HepG2 (cell line): Measurements from ENCODE around the gene DCP1B. TPM values are rescaled to one million over a fixed set of nuclear protein-coding genes. Genes with fewer than 3 reads are reported as not detected.

Experiments used
- FOXO1 ChIP-seq: sonication (generic); formaldehyde crosslinking; IDR thresholded peaks from 2 replicates; pipeline ENCODE4 v1.4.0; 2020; ENCODE audit warnings: missing genetic modification reagents
- HES4 ChIP-seq: sonication (generic); formaldehyde crosslinking; IDR thresholded peaks from 2 replicates; pipeline ENCODE4 v1.9.0; 2021; ENCODE audit warnings: mild to moderate bottlenecking, missing genetic modification reagents, borderline replicate concordance
- HMG20A ChIP-seq: IDR thresholded peaks from 2 replicates; pipeline ENCODE4 v1.6.1; 2016; ENCODE audit warnings: borderline replicate concordance
- JUNB ChIP-seq: sonication (generic); formaldehyde crosslinking; IDR thresholded peaks from 2 replicates; pipeline ENCODE4 v1.8.0; 2022; ENCODE audit warnings: missing genetic modification reagents, mild to moderate bottlenecking, borderline replicate concordance
- KDM1A ChIP-seq: IDR thresholded peaks from 2 replicates; pipeline ENCODE4 v1.6.1; 2016; ENCODE audit warnings: missing compliant biosample characterization
- MTA1 ChIP-seq: sonication (generic); formaldehyde crosslinking; IDR thresholded peaks from 2 replicates; pipeline ENCODE4 v1.4.0; 2020; ENCODE audit warnings: missing genetic modification reagents, mild to moderate bottlenecking, borderline replicate concordance
- NFRKB ChIP-seq: fragments of 450-650 bp; IDR thresholded peaks from 2 replicates; pipeline ENCODE4 v1.6.1; 2017
- RAD51 ChIP-seq: fragments of 450-650 bp; IDR thresholded peaks from 2 replicates; pipeline ENCODE4 v1.6.1; 2016; ENCODE audit warnings: borderline replicate concordance
- RBFOX2 ChIP-seq: fragments of 200-400 bp; formaldehyde crosslinking; IDR thresholded peaks from 2 replicates; pipeline ENCODE4 v1.6.1; 2017; ENCODE audit warnings: low read depth, mild to moderate bottlenecking, low read length
- TARDBP ChIP-seq: sonication (generic); formaldehyde crosslinking; IDR thresholded peaks from 2 replicates; pipeline ENCODE4 v1.8.0; 2022; ENCODE audit warnings: mild to moderate bottlenecking, missing genetic modification reagents
- ZBTB3 ChIP-seq: sonication (generic); formaldehyde crosslinking; IDR thresholded peaks from 2 replicates; pipeline ENCODE4 v1.4.0; 2020; ENCODE audit warnings: low read depth, mild to moderate bottlenecking, moderate library complexity, missing genetic modification reagents, borderline replicate concordance
- ZFP36 ChIP-seq: fragments of 150-350 bp; IDR thresholded peaks from 2 replicates; pipeline ENCODE4 v1.6.1; 2018; ENCODE audit warnings: borderline replicate concordance, low read length, low read depth; ENCODE audit not compliant: partially characterized antibody
- ZNF10 ChIP-seq: sonication (generic); formaldehyde crosslinking; IDR thresholded peaks from 2 replicates; pipeline ENCODE4 v1.4.0; 2020; ENCODE audit warnings: mild to moderate bottlenecking, low read depth, missing genetic modification reagents, borderline replicate concordance
- ZSCAN20 ChIP-seq: sonication (generic); formaldehyde crosslinking; IDR thresholded peaks from 2 replicates; pipeline ENCODE4 v1.4.0; 2020; ENCODE audit warnings: missing genetic modification reagents, mild to moderate bottlenecking, borderline replicate concordance
- polyA plus RNA-seq, 8 experiments: library from polyadenylated mRNA; depleted of rRNA in 3 of 8; stranded (reverse) in 7 of 8; unstranded in 1 of 8; fragments of >200 nt; fragmentation: Illumina TruSeq in 4 of 8; extraction: Trizol in 4 of 8; gene quantifications; 2 replicates each; pipeline versions ENCODE4 v1.2.1 to v1.2.3, GENCODE V29; 2011 to 2016; ENCODE audit warnings: low read depth in 4 of 8, missing spikeins in 1 of 8, mixed read lengths in 1 of 8; ENCODE audit not compliant: insufficient read depth in 1 of 8
- total RNA-seq, 5 experiments: library from RNA; depleted of rRNA; stranded (reverse); fragments of >200 nt; fragmentation: Illumina TruSeq; extraction: Trizol; gene quantifications; 2 replicates each; pipeline ENCODE4 v1.2.3, GENCODE V29; 2016; ENCODE audit warnings: low read depth in 1 of 5
- TF ChIP-seq, protein P1 (sequence below): sonication (generic); formaldehyde crosslinking; IDR thresholded peaks from 2 replicates; pipeline ENCODE4 v1.5.0; 2020; ENCODE audit warnings: missing genetic modification reagents
- TF ChIP-seq, protein P2 (sequence below): sonication (generic); formaldehyde crosslinking; IDR thresholded peaks from 2 replicates; pipeline ENCODE4 v1.4.0; 2020; ENCODE audit warnings: low read depth, mild to moderate bottlenecking, missing genetic modification reagents
- TF ChIP-seq, protein P3 (sequence below): sonication (generic); formaldehyde crosslinking; IDR thresholded peaks from 2 replicates; pipeline ENCODE4 v1.9.0; 2021; ENCODE audit warnings: missing genetic modification reagents, mild to moderate bottlenecking, borderline replicate concordance
- TF ChIP-seq, protein P4 (sequence below): sonication (generic); formaldehyde crosslinking; IDR thresholded peaks from 2 replicates; pipeline ENCODE4 v1.5.0; 2020; ENCODE audit warnings: mild to moderate bottlenecking, missing genetic modification reagents
- TF ChIP-seq, protein P5 (sequence below): sonication (generic); formaldehyde crosslinking; conservative IDR thresholded peaks from 2 replicates; pipeline ENCODE4 v1.4.0; 2020; ENCODE audit warnings: mild to moderate bottlenecking, missing genetic modification reagents, moderate library complexity
- TF ChIP-seq, protein P6 (sequence below): sonication (generic); formaldehyde crosslinking; IDR thresholded peaks from 2 replicates; pipeline ENCODE4 v1.4.0; 2020; ENCODE audit warnings: missing genetic modification reagents

The DCP1B gene
- total and polyA plus RNA-seq, 2 of the 13 experiments (the other 11 are each of a cell fraction or from before 2014, with no cell fraction given): 11.4 to 27.2 TPM

DNA sequence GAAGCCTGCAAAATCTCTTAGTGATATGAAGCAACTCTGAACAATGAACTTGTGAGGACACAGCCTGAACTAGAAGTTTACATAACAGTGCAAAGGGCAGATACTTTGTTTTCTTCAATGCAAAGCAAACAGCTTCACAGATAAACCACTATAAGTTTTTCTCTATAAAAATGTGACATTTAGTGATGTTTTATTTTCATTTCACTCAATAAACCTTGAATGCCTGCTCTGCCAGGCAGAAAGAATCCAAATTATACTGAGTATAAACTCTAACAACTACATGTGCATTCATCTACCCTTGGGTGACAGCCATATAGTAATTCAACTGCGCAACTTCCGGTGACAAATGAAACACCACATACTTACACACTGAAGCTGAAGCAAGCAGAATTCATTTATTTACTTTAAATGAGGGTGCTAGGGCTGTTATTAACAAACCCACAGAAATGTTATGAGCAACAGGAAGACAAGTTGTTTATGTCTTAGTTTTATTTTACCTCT, 10.3 kb downstream of the DCP1B start (continued):
- TF ChIP-seq HES4 (CRISPR knock-in tag) (no peak), NFRKB (no peak), ZNF10 (no peak), RAD51 (no peak), HMG20A (CRISPR knock-in tag) (peak; percentile 67), ZSCAN20 (CRISPR knock-in tag) (no peak), RBFOX2 (no peak), JUNB (CRISPR knock-in tag) (no peak), TARDBP (CRISPR knock-in tag) (peak; percentile 74; the same call in 1 of the 2 replicates), ZBTB3 (CRISPR knock-in tag) (no peak), ZFP36 (no peak), FOXO1 (CRISPR knock-in tag) (peak; percentile 70; the same call in 1 of the 2 replicates), KDM1A (CRISPR knock-in tag) (no peak), MTA1 (CRISPR knock-in tag) (no peak)
- TF ChIP-seq, protein P1, sequence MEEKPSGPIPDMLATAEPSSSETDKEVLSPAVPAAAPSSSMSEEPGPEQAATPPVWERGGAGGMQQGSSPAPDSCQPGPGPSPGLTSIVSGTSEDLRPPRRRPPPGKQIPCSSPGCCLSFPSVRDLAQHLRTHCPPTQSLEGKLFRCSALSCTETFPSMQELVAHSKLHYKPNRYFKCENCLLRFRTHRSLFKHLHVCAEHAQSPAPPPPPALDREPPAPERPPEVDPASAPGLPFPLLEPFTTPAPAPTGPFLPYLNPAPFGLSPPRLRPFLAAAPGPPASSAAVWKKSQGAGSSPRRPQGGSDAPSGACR (CRISPR knock-in tag): no peak
- TF ChIP-seq, protein P2, sequence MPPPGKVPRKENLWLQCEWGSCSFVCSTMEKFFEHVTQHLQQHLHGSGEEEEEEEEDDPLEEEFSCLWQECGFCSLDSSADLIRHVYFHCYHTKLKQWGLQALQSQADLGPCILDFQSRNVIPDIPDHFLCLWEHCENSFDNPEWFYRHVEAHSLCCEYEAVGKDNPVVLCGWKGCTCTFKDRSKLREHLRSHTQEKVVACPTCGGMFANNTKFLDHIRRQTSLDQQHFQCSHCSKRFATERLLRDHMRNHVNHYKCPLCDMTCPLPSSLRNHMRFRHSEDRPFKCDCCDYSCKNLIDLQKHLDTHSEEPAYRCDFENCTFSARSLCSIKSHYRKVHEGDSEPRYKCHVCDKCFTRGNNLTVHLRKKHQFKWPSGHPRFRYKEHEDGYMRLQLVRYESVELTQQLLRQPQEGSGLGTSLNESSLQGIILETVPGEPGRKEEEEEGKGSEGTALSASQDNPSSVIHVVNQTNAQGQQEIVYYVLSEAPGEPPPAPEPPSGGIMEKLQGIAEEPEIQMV (CRISPR knock-in tag): no peak
- TF ChIP-seq, protein P3, sequence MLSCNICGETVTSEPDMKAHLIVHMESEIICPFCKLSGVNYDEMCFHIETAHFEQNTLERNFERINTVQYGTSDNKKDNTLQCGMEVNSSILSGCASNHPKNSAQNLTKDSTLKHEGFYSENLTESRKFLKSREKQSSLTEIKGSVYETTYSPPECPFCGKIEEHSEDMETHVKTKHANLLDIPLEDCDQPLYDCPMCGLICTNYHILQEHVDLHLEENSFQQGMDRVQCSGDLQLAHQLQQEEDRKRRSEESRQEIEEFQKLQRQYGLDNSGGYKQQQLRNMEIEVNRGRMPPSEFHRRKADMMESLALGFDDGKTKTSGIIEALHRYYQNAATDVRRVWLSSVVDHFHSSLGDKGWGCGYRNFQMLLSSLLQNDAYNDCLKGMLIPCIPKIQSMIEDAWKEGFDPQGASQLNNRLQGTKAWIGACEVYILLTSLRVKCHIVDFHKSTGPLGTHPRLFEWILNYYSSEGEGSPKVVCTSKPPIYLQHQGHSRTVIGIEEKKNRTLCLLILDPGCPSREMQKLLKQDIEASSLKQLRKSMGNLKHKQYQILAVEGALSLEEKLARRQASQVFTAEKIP: no peak
- TF ChIP-seq, protein P4, sequence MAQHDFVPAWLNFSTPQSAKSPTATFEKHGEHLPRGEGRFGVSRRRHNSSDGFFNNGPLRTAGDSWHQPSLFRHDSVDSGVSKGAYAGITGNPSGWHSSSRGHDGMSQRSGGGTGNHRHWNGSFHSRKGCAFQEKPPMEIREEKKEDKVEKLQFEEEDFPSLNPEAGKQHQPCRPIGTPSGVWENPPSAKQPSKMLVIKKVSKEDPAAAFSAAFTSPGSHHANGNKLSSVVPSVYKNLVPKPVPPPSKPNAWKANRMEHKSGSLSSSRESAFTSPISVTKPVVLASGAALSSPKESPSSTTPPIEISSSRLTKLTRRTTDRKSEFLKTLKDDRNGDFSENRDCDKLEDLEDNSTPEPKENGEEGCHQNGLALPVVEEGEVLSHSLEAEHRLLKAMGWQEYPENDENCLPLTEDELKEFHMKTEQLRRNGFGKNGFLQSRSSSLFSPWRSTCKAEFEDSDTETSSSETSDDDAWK (CRISPR knock-in tag): no peak
- TF ChIP-seq, protein P5, sequence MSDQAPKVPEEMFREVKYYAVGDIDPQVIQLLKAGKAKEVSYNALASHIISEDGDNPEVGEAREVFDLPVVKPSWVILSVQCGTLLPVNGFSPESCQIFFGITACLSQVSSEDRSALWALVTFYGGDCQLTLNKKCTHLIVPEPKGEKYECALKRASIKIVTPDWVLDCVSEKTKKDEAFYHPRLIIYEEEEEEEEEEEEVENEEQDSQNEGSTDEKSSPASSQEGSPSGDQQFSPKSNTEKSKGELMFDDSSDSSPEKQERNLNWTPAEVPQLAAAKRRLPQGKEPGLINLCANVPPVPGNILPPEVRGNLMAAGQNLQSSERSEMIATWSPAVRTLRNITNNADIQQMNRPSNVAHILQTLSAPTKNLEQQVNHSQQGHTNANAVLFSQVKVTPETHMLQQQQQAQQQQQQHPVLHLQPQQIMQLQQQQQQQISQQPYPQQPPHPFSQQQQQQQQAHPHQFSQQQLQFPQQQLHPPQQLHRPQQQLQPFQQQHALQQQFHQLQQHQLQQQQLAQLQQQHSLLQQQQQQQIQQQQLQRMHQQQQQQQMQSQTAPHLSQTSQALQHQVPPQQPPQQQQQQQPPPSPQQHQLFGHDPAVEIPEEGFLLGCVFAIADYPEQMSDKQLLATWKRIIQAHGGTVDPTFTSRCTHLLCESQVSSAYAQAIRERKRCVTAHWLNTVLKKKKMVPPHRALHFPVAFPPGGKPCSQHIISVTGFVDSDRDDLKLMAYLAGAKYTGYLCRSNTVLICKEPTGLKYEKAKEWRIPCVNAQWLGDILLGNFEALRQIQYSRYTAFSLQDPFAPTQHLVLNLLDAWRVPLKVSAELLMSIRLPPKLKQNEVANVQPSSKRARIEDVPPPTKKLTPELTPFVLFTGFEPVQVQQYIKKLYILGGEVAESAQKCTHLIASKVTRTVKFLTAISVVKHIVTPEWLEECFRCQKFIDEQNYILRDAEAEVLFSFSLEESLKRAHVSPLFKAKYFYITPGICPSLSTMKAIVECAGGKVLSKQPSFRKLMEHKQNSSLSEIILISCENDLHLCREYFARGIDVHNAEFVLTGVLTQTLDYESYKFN: peak; percentile 88
- TF ChIP-seq, protein P6, sequence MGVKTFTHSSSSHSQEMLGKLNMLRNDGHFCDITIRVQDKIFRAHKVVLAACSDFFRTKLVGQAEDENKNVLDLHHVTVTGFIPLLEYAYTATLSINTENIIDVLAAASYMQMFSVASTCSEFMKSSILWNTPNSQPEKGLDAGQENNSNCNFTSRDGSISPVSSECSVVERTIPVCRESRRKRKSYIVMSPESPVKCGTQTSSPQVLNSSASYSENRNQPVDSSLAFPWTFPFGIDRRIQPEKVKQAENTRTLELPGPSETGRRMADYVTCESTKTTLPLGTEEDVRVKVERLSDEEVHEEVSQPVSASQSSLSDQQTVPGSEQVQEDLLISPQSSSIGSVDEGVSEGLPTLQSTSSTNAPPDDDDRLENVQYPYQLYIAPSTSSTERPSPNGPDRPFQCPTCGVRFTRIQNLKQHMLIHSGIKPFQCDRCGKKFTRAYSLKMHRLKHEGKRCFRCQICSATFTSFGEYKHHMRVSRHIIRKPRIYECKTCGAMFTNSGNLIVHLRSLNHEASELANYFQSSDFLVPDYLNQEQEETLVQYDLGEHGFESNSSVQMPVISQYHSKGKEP (CRISPR knock-in tag): no peak
